Activated naive CD4-positive, alpha-beta T cell treated with anti-CD3 and anti-CD28 coated beads, Interleukin-2, amount 50 U/mL, for 72 hours (primary cell): ENCODE data around the gene CDC42EP5. TPM values are rescaled to one million over a fixed set of nuclear protein-coding genes. Genes with fewer than 3 reads are reported as not detected.
A peak's percentile ranks its signal among the peaks of the same experiment; 100 is the strongest.

Experiments
- ATAC-seq, 2 donors: fragments of 150-1000 bp; cut with Tn5 transposase; 2 replicates each; pipeline ENCODE4 v1.10.0; 2021; ENCODE audit warnings: mild to moderate bottlenecking in 2 of 2, moderate library complexity in 2 of 2
- DNase-seq, 2 donors: peaks; one replicate each; pipeline ENCODE4 v3.0.0; 2021 to 2022; ENCODE audit warnings: low spot score in 2 of 2
- H3K27ac Mint-ChIP-seq, 2 donors: one replicate each; pipeline ENCODE4 v1.8.0; 2022; ENCODE audit warnings: mild to moderate bottlenecking in 2 of 2, mixed read lengths in 2 of 2
- H3K36me3 Mint-ChIP-seq, 2 donors: one replicate each; pipeline ENCODE4 v1.8.0; 2022; ENCODE audit warnings: mixed read lengths in 2 of 2
- H3K9me3 Mint-ChIP-seq, 2 donors: one replicate each; pipeline ENCODE4 v1.8.0; 2022; ENCODE audit warnings: mixed read lengths in 2 of 2
- total RNA-seq, 2 donors: library from RNA; stranded (reverse); gene quantifications; one replicate each; pipeline ENCODE4 v1.2.3, GENCODE V29; 2022

CDC42EP5 gene
- total RNA-seq, 2 donors from 2014 or later: not detected

GRCh38 chr19:54428323-54429175, 44.5 kb downstream of the CDC42EP5 start:
- peak overlapping the region; percentile 19 to 50 for H3K27ac Mint-ChIP-seq
- H3K36me3 Mint-ChIP-seq: no peaks in the 10 kb centered on the region
- ATAC-seq: no peak
- no peaks in the 10 kb centered on the region for H3K9me3 Mint-ChIP-seq
- no peak for DNase-seq

GRCh38 chr19:54427586-54427985, 45.5 kb downstream of the CDC42EP5 start:
- no peaks in the 10 kb centered on the region for H3K36me3 Mint-ChIP-seq
- H3K27ac Mint-ChIP-seq: no peak overlapping the region
- DNase-seq (no peak), ATAC-seq (no peak)
- H3K9me3 Mint-ChIP-seq: no peaks in the 10 kb centered on the region

- H3K27ac Mint-ChIP-seq: no peak overlapping the region
- no peaks in the 10 kb centered on the region for H3K9me3 Mint-ChIP-seq
- ATAC-seq (no peak), DNase-seq (no peak)
- H3K36me3 Mint-ChIP-seq: no peaks in the 10 kb centered on the region
Measured at GRCh38 chr19:54426291-54426931, 46.7 kb downstream of the CDC42EP5 start.

DNA sequence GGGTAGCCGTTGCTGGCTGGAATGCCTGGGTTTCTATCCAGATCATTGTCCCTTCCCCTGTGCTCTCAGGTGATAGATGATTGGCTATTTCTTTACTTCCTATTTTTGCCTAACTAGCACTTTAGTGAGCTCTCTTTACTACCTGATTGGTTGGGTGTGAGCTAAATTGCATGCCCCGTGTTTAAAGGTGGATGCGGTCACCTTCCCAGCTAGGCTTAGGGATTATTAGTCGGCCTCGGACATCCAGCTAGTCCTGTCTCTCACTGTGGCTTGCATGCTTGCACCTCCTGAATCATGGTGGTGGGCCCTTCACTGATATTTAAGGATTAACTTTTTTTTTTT, 47.7 kb downstream of the CDC42EP5 start:
- Mint-ChIP-seq H3K9me3 (no peaks in the 10 kb centered on the region), H3K36me3 (no peaks in the 10 kb centered on the region), H3K27ac (no peak overlapping the region)
- DNase-seq (no peak), ATAC-seq (no peak)

DNA sequence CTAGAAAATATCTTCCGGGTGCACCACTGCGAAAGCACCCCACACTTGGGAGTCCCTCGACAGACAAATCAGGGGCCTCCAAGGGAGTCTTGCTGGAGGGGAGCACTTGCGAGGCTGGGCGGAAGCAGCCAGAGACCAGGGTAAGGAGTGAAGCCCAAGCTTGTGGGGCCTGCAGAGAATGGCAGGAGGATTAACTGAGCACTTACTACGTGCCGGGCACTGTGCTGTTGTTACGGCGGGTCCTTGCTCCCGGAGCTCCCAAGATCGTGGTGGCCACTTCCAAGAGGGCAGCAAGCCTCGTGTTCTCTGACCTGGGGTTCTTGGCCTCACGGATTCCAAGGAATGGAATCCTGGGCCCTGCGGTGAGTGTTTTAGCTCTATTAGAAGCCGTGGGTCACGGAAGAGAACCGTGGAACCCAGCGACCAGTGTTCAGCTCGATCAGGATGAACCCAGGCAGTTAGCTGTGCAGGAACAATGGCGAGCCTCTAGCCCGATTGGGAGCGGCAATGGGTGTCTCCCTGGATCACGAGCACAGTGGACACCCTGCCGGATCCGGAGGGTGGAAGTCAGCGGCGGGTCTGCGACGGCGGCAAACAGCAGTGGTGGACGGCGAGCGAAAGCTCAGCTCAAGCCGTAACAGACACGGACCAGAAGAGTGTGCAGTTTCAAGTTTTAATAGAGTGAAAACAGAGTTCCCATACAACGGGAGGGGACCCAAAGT, 48.3 kb downstream of the CDC42EP5 start:
- DNase-seq (no peak), ATAC-seq (no peak)
- no peaks in the 10 kb centered on the region for H3K9me3 Mint-ChIP-seq
- no peaks in the 10 kb centered on the region for H3K36me3 Mint-ChIP-seq
- H3K27ac Mint-ChIP-seq: no peak overlapping the region

- H3K9me3 Mint-ChIP-seq: no peaks in the 10 kb centered on the region
- H3K27ac Mint-ChIP-seq: no peak overlapping the region
- DNase-seq (no peak), ATAC-seq (no peak)
- no peaks in the 10 kb centered on the region for H3K36me3 Mint-ChIP-seq
Measured at GRCh38 chr19:54424201-54424600, 48.9 kb downstream of the CDC42EP5 start.

GRCh38 chr19:54422136-54422535, 51.0 kb downstream of the CDC42EP5 start:
- ATAC-seq: no peak
- H3K27ac Mint-ChIP-seq: no peak overlapping the region
- no peak for DNase-seq
- peaks cover 0 to 8% of the 10 kb centered on the region in 2 donors for H3K36me3 Mint-ChIP-seq
- H3K9me3 Mint-ChIP-seq: no peaks in the 10 kb centered on the region

DNA sequence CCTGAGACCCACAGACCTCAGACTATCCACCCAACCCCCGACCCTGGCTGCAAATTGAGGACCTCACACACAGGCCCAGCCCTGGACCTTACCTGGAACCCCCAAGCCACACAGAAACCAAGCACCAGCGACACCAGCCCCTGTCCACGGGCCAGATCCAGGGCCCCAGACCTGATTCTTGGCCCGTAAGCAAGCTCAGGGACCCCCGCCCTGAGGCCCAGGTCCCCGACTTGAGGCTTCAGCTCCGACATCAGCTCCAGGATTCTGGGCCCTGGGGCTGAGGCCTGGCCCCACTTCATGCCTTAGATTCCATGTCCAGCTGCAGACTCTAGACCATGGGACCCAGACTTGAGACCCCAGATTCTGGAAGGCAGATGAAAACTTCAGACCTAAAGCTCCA, 51.6 kb downstream of the CDC42EP5 start:
- ATAC-seq (no peak), DNase-seq (no peak)
- no peak overlapping the region for H3K27ac Mint-ChIP-seq
- peaks cover 0 to 11% of the 10 kb centered on the region in 2 donors for H3K36me3 Mint-ChIP-seq
- no peaks in the 10 kb centered on the region for H3K9me3 Mint-ChIP-seq

GRCh38 chr19:54421169-54421516, 52.0 kb downstream of the CDC42EP5 start:
- peaks cover 0 to 11% of the 10 kb centered on the region in 2 donors for H3K36me3 Mint-ChIP-seq
- no peak for DNase-seq
- no peak overlapping the region for H3K27ac Mint-ChIP-seq
- no peak for ATAC-seq
- no peaks in the 10 kb centered on the region for H3K9me3 Mint-ChIP-seq

GRCh38 chr19:54420383-54421168, 52.5 kb downstream of the CDC42EP5 start:
- Mint-ChIP-seq H3K9me3 (no peaks in the 10 kb centered on the region), H3K27ac (no peak overlapping the region), H3K36me3 (peaks cover 0 to 11% of the 10 kb centered on the region in 2 donors)
- ATAC-seq (no peak), DNase-seq (no peak)

- DNase-seq: no peak
- Mint-ChIP-seq H3K27ac (no peak overlapping the region), H3K36me3 (peaks cover 0 to 11% of the 10 kb centered on the region in 2 donors), H3K9me3 (no peaks in the 10 kb centered on the region)
- no peak for ATAC-seq
Measured at GRCh38 chr19:54420068-54420382, 53.1 kb downstream of the CDC42EP5 start.

DNA sequence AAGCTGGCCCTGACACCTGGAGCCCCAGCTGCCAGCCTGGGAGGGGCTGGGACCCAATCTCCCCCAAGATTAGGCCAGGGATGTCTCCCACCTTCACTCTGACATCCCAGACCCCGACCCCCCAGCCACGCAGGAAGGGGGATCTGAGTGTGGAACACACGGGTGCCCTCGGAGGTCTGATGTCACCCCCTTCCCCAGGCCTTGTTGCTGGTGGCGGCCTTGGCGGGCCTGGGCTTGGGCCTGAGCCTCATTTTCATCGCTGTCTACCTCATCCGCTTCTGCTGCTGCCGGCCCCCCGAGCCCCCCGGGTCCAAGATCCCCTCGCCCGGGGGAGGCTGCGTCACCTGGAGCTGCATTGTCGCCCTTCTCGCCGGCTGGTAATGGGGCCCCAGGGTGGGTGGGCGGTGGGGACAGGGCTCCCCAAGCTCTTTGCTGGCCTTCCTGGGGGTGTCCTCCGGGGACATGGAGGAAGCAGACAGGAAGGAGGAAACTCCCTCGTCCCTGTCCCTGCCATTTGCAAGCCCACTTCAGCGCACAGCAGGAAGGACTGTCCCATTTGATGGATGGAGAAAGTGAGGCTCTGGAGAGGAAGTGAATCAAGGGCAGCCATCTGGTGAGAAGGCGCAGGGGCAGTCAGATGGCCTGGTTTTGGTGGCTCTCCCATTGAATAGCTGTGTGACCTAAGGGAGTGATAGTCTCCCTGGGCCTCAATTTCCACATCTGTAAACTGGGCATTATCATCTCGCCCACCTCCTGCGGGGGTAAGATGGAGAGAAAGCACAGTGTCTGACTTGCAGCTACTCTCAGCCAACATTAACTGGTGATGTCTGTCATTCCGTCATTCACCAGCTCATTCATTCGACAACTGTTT, 53.9 kb downstream of the CDC42EP5 start:
- peaks cover 2 to 3% of the 10 kb centered on the region in 2 donors for H3K9me3 Mint-ChIP-seq
- H3K36me3 Mint-ChIP-seq: peaks cover 0 to 14% of the 10 kb centered on the region in 2 donors
- DNase-seq (no peak), ATAC-seq (no peak)
- H3K27ac Mint-ChIP-seq: no peak overlapping the region

- Mint-ChIP-seq H3K36me3 (peaks cover 0 to 17% of the 10 kb centered on the region in 2 donors), H3K9me3 (peaks cover 5 to 6% of the 10 kb centered on the region in 2 donors), H3K27ac (peak overlapping the region; percentile 38 to 64)
- DNase-seq: peak in 1 of 2 donors; percentile 32
- ATAC-seq: peak; percentile 59 to 78
Measured at GRCh38 chr19:54418030-54418929, 54.8 kb downstream of the CDC42EP5 start.

GRCh38 chr19:54416695-54417491, 56.2 kb downstream of the CDC42EP5 start:
- peaks cover 0 to 17% of the 10 kb centered on the region in 2 donors for H3K36me3 Mint-ChIP-seq
- peaks cover 5 to 6% of the 10 kb centered on the region in 2 donors for H3K9me3 Mint-ChIP-seq
- DNase-seq (no peak), ATAC-seq (no peak)
- H3K27ac Mint-ChIP-seq: no peak overlapping the region
